Peyer's patch (tissue), 4 donors: ENCODE data around the gene ADGRE1.

Experiments
- CTCF ChIP-seq, 6 experiments: fragments of 450-650 bp in 4 of 6; fragments of 200-600 bp in 2 of 6; sonication (generic) in 1 of 6; IDR thresholded peaks; one replicate each; pipeline ENCODE4 v1.5.1; 2017 to 2019; ENCODE audit warnings: antibody characterized with exemption in 6 of 6, mild to moderate bottlenecking in 3 of 6, moderate library complexity in 1 of 6
- POLR2A ChIP-seq, 2 donors: fragments of 450-650 bp; IDR thresholded peaks; one replicate each; pipeline ENCODE4 v1.5.1; 2017; ENCODE audit warnings: antibody characterized with exemption in 2 of 2, mild to moderate bottlenecking in 2 of 2, moderate library complexity in 2 of 2

- no peak for TF ChIP-seq POLR2A (IDR thresholded peaks at IDR 0.05)
- no peak for TF ChIP-seq CTCF (IDR thresholded peaks at IDR 0.05)
These were observed 6.9 kb downstream of the ADGRE1 start for GRCh38 chr19:6894313-6894712.
